AG10803 (cell line): ENCODE results near the gene MARK2.

Source experiments
- DNase-seq: peaks from one replicate; pipeline ENCODE4 v3.0.0; 2010; ENCODE audit warnings: low read depth
- H3K4me3 ChIP-seq: 2 replicates; pipeline ENCODE4 v1.5.1; 2011; ENCODE audit warnings: mild to moderate bottlenecking, low read length, control low read depth
- CTCF ChIP-seq: conservative IDR thresholded peaks from 2 replicates; pipeline ENCODE4 v1.5.1; 2011; ENCODE audit warnings: mild to moderate bottlenecking, low read length, control low read depth, inconsistent platforms

Gene MARK2

GRCh38 chr11:63877658-63878241 is 38.8 kb downstream of the MARK2 start:
- H3K4me3 ChIP-seq, result no peak overlapping the region
- TF ChIP-seq CTCF, result no peak
- no peak for DNase-seq

- no peak for TF ChIP-seq CTCF
- no peak overlapping the region for H3K4me3 ChIP-seq
- peak; percentile 63 for DNase-seq
Measured at GRCh38 chr11:63879598-63880402, 40.9 kb downstream of the MARK2 start.

- no peak overlapping the region for H3K4me3 ChIP-seq
- TF ChIP-seq CTCF, result no peak
- DNase-seq, result no peak
Measured at GRCh38 chr11:63880403-63880790, 41.5 kb downstream of the MARK2 start.

- TF ChIP-seq CTCF, result no peak
- H3K4me3 ChIP-seq, result no peak overlapping the region
- DNase-seq, result no peak
Measured at GRCh38 chr11:63882555-63883242, 43.8 kb downstream of the MARK2 start.

- H3K4me3 ChIP-seq, result no peak overlapping the region
- DNase-seq, result no peak
- TF ChIP-seq CTCF, result no peak
Measured at GRCh38 chr11:63883791-63884190, 44.9 kb downstream of the MARK2 start.

GRCh38 chr11:63884196-63884932 is 45.5 kb downstream of the MARK2 start:
- no peak for DNase-seq
- no peak for TF ChIP-seq CTCF
- no peak overlapping the region for H3K4me3 ChIP-seq
